Kidney (tissue), 14 donors: ENCODE data around the gene JPT2. TPM values are rescaled to one million over a fixed set of nuclear protein-coding genes. Genes with fewer than 3 reads are reported as not detected.
"Not testable (repeated sequence)": the region's sequence is repeated elsewhere in the genome, so short reads cannot be mapped to it uniquely, and the experiment has no call there.

ENCODE experiments used
- DNase-seq, 5 donors: peaks; one replicate each; pipeline ENCODE4 v3.0.0-alpha.2; 2013 to 2020
- FAIRE-seq: peaks from 2 replicates; lab custom pipeline; 2012; peaks lifted over from hg19 to GRCh38; lab: Jason Lieb, UNC
- H3K27ac ChIP-seq, 2 donors: one replicate each; pipeline ENCODE4 v1.7.0; 2013; ENCODE audit warnings: low read depth in 2 of 2, low read length in 2 of 2, inconsistent platforms in 1 of 2
- H3K27me3 ChIP-seq: one replicate; pipeline ENCODE4 v1.7.1; 2013; ENCODE audit warnings: low read length, inconsistent platforms; ENCODE audit not compliant: control insufficient read depth, insufficient read depth
- H3K36me3 ChIP-seq, 3 donors: one replicate each; pipeline versions ENCODE4 v1.7.0 to v1.7.1; 2013; ENCODE audit warnings: low read length in 3 of 3, control low read depth in 1 of 3, inconsistent platforms in 1 of 3; ENCODE audit not compliant: insufficient read depth in 3 of 3, control insufficient read depth in 2 of 3
- H3K4me1 ChIP-seq, 3 donors: one replicate each; pipeline versions ENCODE4 v1.7.0 to v1.7.1; 2013; ENCODE audit warnings: low read length in 3 of 3, inconsistent platforms in 1 of 3, low read depth in 1 of 3; ENCODE audit not compliant: control insufficient read depth in 2 of 3, insufficient read depth in 2 of 3
- H3K4me3 ChIP-seq, 3 donors: one replicate each; pipeline versions ENCODE4 v1.7.0 to v1.8.1; 2013; ENCODE audit warnings: low read length in 3 of 3, control low read depth in 1 of 3, inconsistent platforms in 1 of 3
- H3K9ac ChIP-seq, 3 donors: one replicate each; pipeline versions ENCODE4 v1.7.0 to v1.7.1; 2013; ENCODE audit warnings: low read length in 3 of 3, control low read depth in 1 of 3, inconsistent platforms in 1 of 3
- H3K9me3 ChIP-seq, 3 donors: one replicate each; pipeline versions ENCODE4 v1.7.0 to v1.7.1; 2013; ENCODE audit warnings: low read length in 3 of 3, control low read depth in 1 of 3, inconsistent platforms in 1 of 3; ENCODE audit not compliant: control insufficient read depth in 2 of 3, insufficient read depth in 1 of 3
- intact Hi-C: fragments of 100-400 bp; cut with DNase I; formaldehyde crosslinking; loops from one replicate; pipeline ENCODE4 v1.11.1; 2022
- polyA plus RNA-seq: library from polyadenylated mRNA; stranded (reverse); fragments of 350-450 nt; fragmentation: Illumina TruSeq; extraction: RNeasy Lipid Tissue Mini Kit (QIAGEN cat#74804); gene quantifications from one replicate; pipeline ENCODE4 v1.2.3, GENCODE V29; 2014; ENCODE audit warnings: low read depth, low replicate concordance; ENCODE audit not compliant: insufficient read depth
- total RNA-seq: library from RNA; stranded (reverse); fragmentation: NEBNext Ultra II Directional; extraction: Animal tissue kit (Norgen Biotek cat#: 25700); gene quantifications from one replicate; pipeline ENCODE4 v1.2.1, GENCODE V29; 2021
- TF ChIP-seq, protein P1 (sequence below): IDR thresholded peaks from 3 replicates; pipeline ENCODE4 v1.5.1; 2012; ENCODE audit warnings: mild to moderate bottlenecking, moderate library complexity, borderline replicate concordance; ENCODE audit not compliant: insufficient read depth; ENCODE audit errors: extremely low read depth
- donor health status: control.
- donor health status: control.
- donor health status: control.
- donor health status: control.
- donor health status: control.
- donor health status: DM: yes; HTN: yes; CAD: no.
- donor health status: Normal renal cell carcinoma (clear cell type).

Gene JPT2
- total and polyA plus RNA-seq, 2 donors from 2014 or later: 32.8 to 89.3 TPM

DNA sequence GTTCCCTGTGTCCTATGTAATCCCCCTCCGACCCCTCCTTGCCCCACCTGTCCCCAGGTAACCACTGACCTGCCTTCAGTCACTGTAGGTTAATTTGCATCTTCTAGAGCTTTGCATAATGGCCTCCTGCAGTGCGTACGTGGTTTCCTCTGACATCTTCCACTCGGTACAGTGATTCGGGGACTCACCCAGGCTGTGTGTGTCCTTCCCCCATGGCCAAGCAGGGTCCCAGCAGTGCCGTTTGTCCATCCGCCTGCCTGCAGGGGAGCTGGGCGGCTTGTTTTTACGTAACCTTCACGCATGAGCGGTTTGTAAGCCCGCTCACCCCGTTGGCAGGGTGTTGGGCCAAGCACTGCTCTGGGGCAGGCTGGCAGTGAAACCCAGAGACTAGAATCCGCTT is 35.9 kb downstream of the JPT2 start:
- intact Hi-C loops: no loop called here
- no peak for FAIRE-seq
- Histone ChIP-seq H3K9me3 (no peaks in the 10 kb centered on the region), H3K27me3 (no peaks in the 10 kb centered on the region), H3K27ac (peak overlapping the region; percentile 62 to 75), H3K4me3 (peak overlapping the region in 2 of 3 donors; percentile 30 to 38), H3K9ac (peak overlapping the region in 1 of 3 donors; percentile 38), H3K36me3 (no peaks in the 10 kb centered on the region), H3K4me1 (peaks cover 0 to 10% (median 8%) of the 10 kb centered on the region in 3 donors)
- TF ChIP-seq, protein P1, sequence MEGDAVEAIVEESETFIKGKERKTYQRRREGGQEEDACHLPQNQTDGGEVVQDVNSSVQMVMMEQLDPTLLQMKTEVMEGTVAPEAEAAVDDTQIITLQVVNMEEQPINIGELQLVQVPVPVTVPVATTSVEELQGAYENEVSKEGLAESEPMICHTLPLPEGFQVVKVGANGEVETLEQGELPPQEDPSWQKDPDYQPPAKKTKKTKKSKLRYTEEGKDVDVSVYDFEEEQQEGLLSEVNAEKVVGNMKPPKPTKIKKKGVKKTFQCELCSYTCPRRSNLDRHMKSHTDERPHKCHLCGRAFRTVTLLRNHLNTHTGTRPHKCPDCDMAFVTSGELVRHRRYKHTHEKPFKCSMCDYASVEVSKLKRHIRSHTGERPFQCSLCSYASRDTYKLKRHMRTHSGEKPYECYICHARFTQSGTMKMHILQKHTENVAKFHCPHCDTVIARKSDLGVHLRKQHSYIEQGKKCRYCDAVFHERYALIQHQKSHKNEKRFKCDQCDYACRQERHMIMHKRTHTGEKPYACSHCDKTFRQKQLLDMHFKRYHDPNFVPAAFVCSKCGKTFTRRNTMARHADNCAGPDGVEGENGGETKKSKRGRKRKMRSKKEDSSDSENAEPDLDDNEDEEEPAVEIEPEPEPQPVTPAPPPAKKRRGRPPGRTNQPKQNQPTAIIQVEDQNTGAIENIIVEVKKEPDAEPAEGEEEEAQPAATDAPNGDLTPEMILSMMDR: no peak
- peak; percentile 44 to 84 (median 56) for DNase-seq

GRCh38 chr16:1715220-1715619 is 37.1 kb downstream of the JPT2 start:
- Histone ChIP-seq H3K27me3 (no peaks in the 10 kb centered on the region), H3K4me3 (no peak overlapping the region), H3K9ac (no peak overlapping the region), H3K9me3 (no peaks in the 10 kb centered on the region), H3K27ac (no peak overlapping the region), H3K36me3 (no peaks in the 10 kb centered on the region), H3K4me1 (peaks cover 0 to 10% (median 8%) of the 10 kb centered on the region in 3 donors)
- DNase-seq (no peak), FAIRE-seq (no peak)
- intact Hi-C loops: no loop called here
- TF ChIP-seq, protein P1: no peak

- H3K36me3 ChIP-seq, H3K4me3 ChIP-seq, H3K9me3 ChIP-seq, FAIRE-seq, H3K9ac ChIP-seq, DNase-seq, H3K4me1 ChIP-seq, H3K27ac ChIP-seq, H3K27me3 ChIP-seq, intact Hi-C loops: not testable (repeated sequence)
Observed at GRCh38 chr16:1718236-1718635, 40.2 kb downstream of the JPT2 start.

DNA sequence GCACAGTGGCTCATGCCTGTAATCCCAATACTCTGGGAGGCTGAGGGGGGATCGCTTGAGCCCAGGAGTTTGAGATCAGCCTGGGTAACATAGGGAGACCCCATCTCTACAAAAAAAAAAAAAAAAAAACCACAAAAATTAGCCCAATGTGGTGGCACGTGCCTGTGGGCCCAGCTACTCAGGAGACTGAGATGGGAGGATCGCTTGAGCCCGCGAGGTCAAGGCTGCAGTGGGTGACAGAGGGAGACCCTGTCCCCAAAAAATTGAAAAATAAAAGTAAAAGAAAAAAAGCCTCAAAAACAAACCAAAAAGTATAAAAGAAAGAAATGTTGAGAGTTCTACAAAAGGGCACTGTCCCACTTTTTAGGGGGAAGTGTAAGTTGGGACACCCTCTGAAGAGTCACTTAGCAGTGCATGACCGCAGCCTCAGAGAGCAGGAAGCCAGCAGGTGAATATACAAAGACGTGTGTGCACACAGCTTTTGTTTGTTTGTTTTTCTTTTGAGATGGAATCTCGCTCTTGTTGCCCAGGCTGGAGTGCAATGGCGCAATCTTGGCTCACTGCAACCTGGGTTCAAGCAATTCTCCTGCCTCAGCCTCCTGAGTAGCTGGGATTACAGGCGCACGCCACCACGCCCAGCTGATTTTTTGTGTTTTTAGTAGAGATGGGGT is 41.6 kb downstream of the JPT2 start:
- intact Hi-C loops, H3K4me3 ChIP-seq, H3K9ac ChIP-seq, H3K27ac ChIP-seq, H3K9me3 ChIP-seq, DNase-seq, H3K27me3 ChIP-seq, FAIRE-seq, H3K4me1 ChIP-seq, H3K36me3 ChIP-seq: not testable (repeated sequence)
